Neuronal stem cell (in vitro differentiated cells): ENCODE measurements around the gene RNU6-9.

Experiments used
- DNase-seq: peaks from one replicate; pipeline ENCODE4 v3.0.0-alpha.2; 2013; ENCODE audit warnings: low spot score
- H2AFZ ChIP-seq: one replicate; pipeline ENCODE4 v1.6.1; 2013; ENCODE audit warnings: mild to moderate bottlenecking, low read length, inconsistent platforms
- H2AK5ac ChIP-seq: 2 replicates; pipeline ENCODE4 v1.6.1; 2013; ENCODE audit warnings: low read depth, mild to moderate bottlenecking, inconsistent platforms, low read length, moderate library complexity, mixed read lengths
- H2BK120ac ChIP-seq: 2 replicates; pipeline ENCODE4 v1.6.1; 2013; ENCODE audit warnings: low read depth, mild to moderate bottlenecking, inconsistent platforms, low read length, moderate library complexity, mixed read lengths
- H2BK12ac ChIP-seq: one replicate; pipeline ENCODE4 v1.6.1; 2013; ENCODE audit warnings: low read length, inconsistent platforms
- H2BK15ac ChIP-seq: 2 replicates; pipeline ENCODE4 v1.6.1; 2013; ENCODE audit warnings: mild to moderate bottlenecking, low read length, inconsistent platforms, mixed read lengths
- H2BK5ac ChIP-seq: one replicate; pipeline ENCODE4 v1.6.1; 2013; ENCODE audit warnings: inconsistent platforms, mild to moderate bottlenecking, low read length, moderate library complexity
- H3K14ac ChIP-seq: one replicate; pipeline ENCODE4 v1.6.1; 2013; ENCODE audit warnings: low read length, inconsistent platforms
- H3K18ac ChIP-seq: 2 replicates; pipeline ENCODE4 v1.6.1; 2013; ENCODE audit warnings: low read length, inconsistent platforms
- H3K23ac ChIP-seq: 2 replicates; pipeline ENCODE4 v1.6.1; 2013; ENCODE audit warnings: low read depth, mild to moderate bottlenecking, mixed read lengths, low read length, inconsistent platforms; ENCODE audit not compliant: poor library complexity
- H3K27ac ChIP-seq: replicated peaks from 3 replicates; pipeline ENCODE4 v1.5.1; 2013; ENCODE audit warnings: low read length, inconsistent platforms
- H3K27me3 ChIP-seq, 3 experiments: 2 replicates each; pipeline ENCODE4 v1.6.1; 2013; ENCODE audit warnings: low read length in 3 of 3, mild to moderate bottlenecking in 2 of 3, inconsistent platforms in 1 of 3, low read depth in 1 of 3, mixed read lengths in 1 of 3, moderate library complexity in 1 of 3; ENCODE audit not compliant: control insufficient read depth in 3 of 3, insufficient read depth in 3 of 3
- H3K36me3 ChIP-seq, 2 donors: replicated peaks in 1 of 2; 2 replicates each; pipeline ENCODE4 v1.6.1; 2013; ENCODE audit warnings: low read length in 2 of 2; ENCODE audit not compliant: control insufficient read depth in 2 of 2, insufficient read depth in 2 of 2
- H3K4ac ChIP-seq: 2 replicates; pipeline ENCODE4 v1.6.1; 2013; ENCODE audit warnings: inconsistent platforms, mild to moderate bottlenecking, low read length, moderate library complexity
- H3K4me1 ChIP-seq, 2 donors: 1 replicate in 1 of 2; 2 replicates in 1 of 2; pipeline ENCODE4 v1.6.1; 2013; ENCODE audit warnings: low read length in 2 of 2, low read depth in 1 of 2; ENCODE audit not compliant: control insufficient read depth in 2 of 2, insufficient read depth in 1 of 2
- H3K4me2 ChIP-seq: one replicate; pipeline ENCODE4 v1.6.1; 2013; ENCODE audit warnings: mild to moderate bottlenecking, low read length, inconsistent platforms; ENCODE audit not compliant: insufficient read depth, poor library complexity, severe bottlenecking
- H3K4me3 ChIP-seq, 2 donors: 2 replicates each; pipeline ENCODE4 v1.5.1; 2013; ENCODE audit warnings: low read length in 2 of 2, mild to moderate bottlenecking in 2 of 2, inconsistent platforms in 1 of 2, moderate library complexity in 1 of 2
- H3K79me1 ChIP-seq: one replicate; pipeline ENCODE4 v1.6.1; 2013; ENCODE audit warnings: low read depth, mild to moderate bottlenecking, inconsistent platforms, low read length, moderate library complexity
- H3K9ac ChIP-seq: one replicate; pipeline ENCODE4 v1.6.1; 2013; ENCODE audit warnings: mild to moderate bottlenecking, low read depth, low read length, inconsistent platforms; ENCODE audit not compliant: poor library complexity
- H3K9me3 ChIP-seq, 2 donors: replicated peaks in 1 of 2; 2 replicates each; pipeline versions ENCODE3 to v1.6.1; 2013; ENCODE audit warnings: low read length in 2 of 2, mild to moderate bottlenecking in 2 of 2, inconsistent platforms in 1 of 2, low read depth in 1 of 2, mixed read lengths in 1 of 2, moderate library complexity in 1 of 2; ENCODE audit not compliant: control insufficient read depth in 2 of 2, insufficient read depth in 1 of 2
- H4K8ac ChIP-seq: one replicate; pipeline ENCODE4 v1.6.1; 2013; ENCODE audit warnings: low read depth, mild to moderate bottlenecking, inconsistent platforms, low read length, moderate library complexity
- H4K91ac ChIP-seq: one replicate; pipeline ENCODE4 v1.6.1; 2013; ENCODE audit warnings: low read length, low read depth, mild to moderate bottlenecking, inconsistent platforms; ENCODE audit not compliant: poor library complexity
- WGBS, 2 donors: extraction: QIAGEN DNeasy Blood & Tissue Kit; methylation state at CpG; one replicate each; pipeline ENCODE4 v1.1.7; 2013; ENCODE audit warnings: missing lambda C conversion rate in 2 of 2, mixed read lengths in 1 of 2; ENCODE audit not compliant: insufficient read length in 2 of 2, insufficient replicate concordance in 1 of 2; ENCODE audit errors: extremely low coverage in 2 of 2; 5-methylcytosine and 5-hydroxymethylcytosine counted together

RNU6-9 gene

GRCh38 chr19:888581-889385 lies 4.5 kb upstream of the RNU6-9 start:
- H3K79me1 ChIP-seq = peaks cover 16% of the 10 kb centered on the region
- no peak overlapping the region for H2AK5ac ChIP-seq
- H2BK12ac ChIP-seq = no peak overlapping the region
- H2BK15ac ChIP-seq = no peak overlapping the region
- no peak overlapping the region for H3K23ac ChIP-seq
- WGBS, 2 donors = no CpG with 5 or more reads among the region's 30 CpGs
- H2BK120ac ChIP-seq = no peak overlapping the region
- no peak overlapping the region for H4K8ac ChIP-seq
- H3K36me3 ChIP-seq = peaks cover 33 to 70% of the 10 kb centered on the region in 2 donors
- DNase-seq = no peak
- H3K14ac ChIP-seq = no peak overlapping the region
- no peak overlapping the region for H4K91ac ChIP-seq
- no peak overlapping the region for H3K4ac ChIP-seq
- no peak overlapping the region for H3K27ac ChIP-seq
- no peak overlapping the region for H3K18ac ChIP-seq
- no peaks in the 10 kb centered on the region for H3K27me3 ChIP-seq
- H3K4me3 ChIP-seq = no peak overlapping the region
- H3K9ac ChIP-seq = peak overlapping the region; percentile 21
- H3K9me3 ChIP-seq = peaks cover 0 to 2% of the 10 kb centered on the region in 2 donors
- H2BK5ac ChIP-seq = peak overlapping the region; percentile 53
- H3K4me2 ChIP-seq = no peak overlapping the region
- no peak overlapping the region for H2AFZ ChIP-seq
- no peaks in the 10 kb centered on the region for H3K4me1 ChIP-seq

GRCh38 chr19:889662-890295 lies 3.5 kb upstream of the RNU6-9 start:
- H3K18ac ChIP-seq = no peak overlapping the region
- WGBS, 2 donors = no CpG with 5 or more reads among the region's 26 CpGs
- H2BK15ac ChIP-seq = no peak overlapping the region
- peaks cover 16% of the 10 kb centered on the region for H3K79me1 ChIP-seq
- peaks cover 31 to 60% of the 10 kb centered on the region in 2 donors for H3K36me3 ChIP-seq
- H3K27ac ChIP-seq = no peak overlapping the region
- no peak overlapping the region for H3K4me3 ChIP-seq
- no peak overlapping the region for H2BK12ac ChIP-seq
- DNase-seq = no peak
- no peak overlapping the region for H3K4ac ChIP-seq
- no peak overlapping the region for H4K91ac ChIP-seq
- H3K9ac ChIP-seq = no peak overlapping the region
- H3K14ac ChIP-seq = no peak overlapping the region
- no peaks in the 10 kb centered on the region for H3K27me3 ChIP-seq
- H2BK5ac ChIP-seq = peak overlapping the region; percentile 53
- no peak overlapping the region for H3K4me2 ChIP-seq
- H2AK5ac ChIP-seq = peak overlapping the region; percentile 74
- no peak overlapping the region for H4K8ac ChIP-seq
- H2BK120ac ChIP-seq = no peak overlapping the region
- peaks cover 0 to 2% of the 10 kb centered on the region in 2 donors for H3K9me3 ChIP-seq
- no peak overlapping the region for H2AFZ ChIP-seq
- no peaks in the 10 kb centered on the region for H3K4me1 ChIP-seq
- no peak overlapping the region for H3K23ac ChIP-seq

- H3K27me3 ChIP-seq = no peaks in the 10 kb centered on the region
- no CpG with 5 or more reads among the region's 18 CpGs for WGBS, 2 donors
- H3K9ac ChIP-seq = peak overlapping the region; percentile 4
- H3K27ac ChIP-seq = no peak overlapping the region
- H3K14ac ChIP-seq = no peak overlapping the region
- H3K4me2 ChIP-seq = no peak overlapping the region
- H4K91ac ChIP-seq = no peak overlapping the region
- H3K36me3 ChIP-seq = peaks cover 26 to 50% of the 10 kb centered on the region in 2 donors
- peaks cover 0 to 2% of the 10 kb centered on the region in 2 donors for H3K9me3 ChIP-seq
- no peaks in the 10 kb centered on the region for H3K4me1 ChIP-seq
- no peak overlapping the region for H2AK5ac ChIP-seq
- no peak overlapping the region for H3K18ac ChIP-seq
- H2BK5ac ChIP-seq = no peak overlapping the region
- H2AFZ ChIP-seq = no peak overlapping the region
- H2BK15ac ChIP-seq = no peak overlapping the region
- no peak overlapping the region for H3K4ac ChIP-seq
- no peak overlapping the region for H4K8ac ChIP-seq
- H2BK120ac ChIP-seq = no peak overlapping the region
- no peak overlapping the region for H3K23ac ChIP-seq
- H2BK12ac ChIP-seq = no peak overlapping the region
- peak overlapping the region in 1 of 2 donors; percentile 29 for H3K4me3 ChIP-seq
- H3K79me1 ChIP-seq = peaks cover 13% of the 10 kb centered on the region
- no peak for DNase-seq
Observed at GRCh38 chr19:890831-891230, 2.5 kb upstream of the RNU6-9 start.
